SU-DHL-6 (cell line): Measurements from ENCODE around the gene GALR3.

Experiments used
- H2AFZ ChIP-seq: fragments of 200-600 bp; sonication (generic); 2 replicates; pipeline ENCODE4 v1.6.1; 2014; ENCODE audit warnings: low read depth, mild to moderate bottlenecking, moderate library complexity, mixed read lengths, antibody characterized with exemption, low read length; ENCODE audit not compliant: severe bottlenecking
- H3F3A ChIP-seq: fragments of 200-600 bp; shearing (Covaris generic); 2 replicates; pipeline ENCODE4 v1.6.0; 2016; ENCODE audit warnings: antibody characterized with exemption, mild to moderate bottlenecking; ENCODE audit not compliant: insufficient read depth
- H3K27ac ChIP-seq: fragments of 200-600 bp; sonication (generic); 2 replicates; pipeline ENCODE4 v1.5.1; 2016; ENCODE audit warnings: low read depth, mild to moderate bottlenecking, low read length, moderate library complexity, mixed read lengths
- H3K27me3 ChIP-seq: fragments of 200-600 bp; sonication (generic), shearing (Covaris generic); 2 replicates; pipeline ENCODE4 v1.6.0; 2014; ENCODE audit warnings: mild to moderate bottlenecking, low read length
- H3K36me3 ChIP-seq: fragments of 200-600 bp; sonication (generic); 2 replicates; pipeline ENCODE4 v1.6.1; 2014; ENCODE audit warnings: mild to moderate bottlenecking, low read length, mixed read lengths
- H3K4me2 ChIP-seq: fragments of 300-600, 200-600 bp; shearing (Covaris generic), sonication (generic); 2 replicates; pipeline ENCODE4 v1.6.0; 2014; ENCODE audit warnings: low read length, low read depth, mild to moderate bottlenecking; ENCODE audit not compliant: poor library complexity, severe bottlenecking
- H3K4me3 ChIP-seq: fragments of 200-600 bp; sonication (generic); 2 replicates; pipeline ENCODE4 v1.5.1; 2014; ENCODE audit warnings: antibody characterized with exemption, low read length, mild to moderate bottlenecking, mixed read lengths; ENCODE audit not compliant: insufficient read depth, poor library complexity, severe bottlenecking
- H3K79me2 ChIP-seq: fragments of 200-600 bp; sonication (generic); 2 replicates; pipeline ENCODE4 v1.6.1; 2014; ENCODE audit warnings: mild to moderate bottlenecking, low read length, moderate library complexity; ENCODE audit not compliant: insufficient read depth
- H3K9ac ChIP-seq: fragments of 200-600 bp; sonication (generic); 2 replicates; pipeline ENCODE4 v1.7.0; 2014; ENCODE audit warnings: mild to moderate bottlenecking, low read length
- H3K9me2 ChIP-seq: fragments of 200-600 bp; sonication (generic); replicated peaks from 2 replicates; pipeline ENCODE4 v1.6.1; 2014; ENCODE audit warnings: low read length; ENCODE audit not compliant: insufficient read depth
- H3K9me3 ChIP-seq: fragments of 200-600 bp; sonication (generic); 2 replicates; pipeline ENCODE4 v1.6.1; 2014; ENCODE audit warnings: low read length, mixed read lengths; ENCODE audit not compliant: insufficient read depth
- H4K20me1 ChIP-seq: fragments of 200-600 bp; sonication (generic); 2 replicates; pipeline ENCODE4 v1.6.1; 2014; ENCODE audit warnings: low read depth, mild to moderate bottlenecking, antibody characterized with exemption, low read length, moderate library complexity, mixed read lengths
- CTCF ChIP-seq: fragments of 200-600 bp; sonication (generic); IDR thresholded peaks from one replicate; pipeline ENCODE4 v1.5.1; 2017; ENCODE audit warnings: antibody characterized with exemption, mild to moderate bottlenecking, low read length, moderate library complexity; ENCODE audit not compliant: insufficient read depth, poor library complexity, severe bottlenecking
- EZH2phosphoT487 ChIP-seq: fragments of 200-600 bp; sonication (generic), shearing (Covaris generic); conservative IDR thresholded peaks from 2 replicates; pipeline ENCODE4 v1.6.1; 2018; ENCODE audit warnings: mild to moderate bottlenecking, antibody characterized with exemption, low read length, moderate library complexity, mixed read lengths

GALR3 gene

GRCh38 chr22:37803639-37804351 is 19.4 kb upstream of the GALR3 start:
- Histone ChIP-seq H4K20me1 (no peaks in the 10 kb centered on the region), H3K9me3 (no peaks in the 10 kb centered on the region), H3F3A (peaks cover 4% of the 10 kb centered on the region; the same call in 1 of the 2 replicates), H3K9me2 (no peaks in the 10 kb centered on the region), H3K27me3 (0 out of 2 replicates have a peak, but pooled peaks cover 3% of the 10 kb centered on the region), H3K27ac (no peak overlapping the region), H3K4me3 (no peak overlapping the region), H3K4me2 (no peak overlapping the region), H3K79me2 (no peaks in the 10 kb centered on the region), H2AFZ (no peak overlapping the region), H3K36me3 (no peaks in the 10 kb centered on the region), H3K9ac (no peak overlapping the region)
- TF ChIP-seq EZH2phosphoT487 (no peak), CTCF (no peak)

GRCh38 chr22:37804352-37804880 is 18.8 kb upstream of the GALR3 start:
- Histone ChIP-seq H3K79me2 (no peaks in the 10 kb centered on the region), H3K9me3 (no peaks in the 10 kb centered on the region), H3K4me2 (no peak overlapping the region), H3K9ac (no peak overlapping the region), H4K20me1 (no peaks in the 10 kb centered on the region), H3K27me3 (0 out of 2 replicates have a peak, but pooled peaks cover 3% of the 10 kb centered on the region), H2AFZ (no peak overlapping the region), H3K36me3 (no peaks in the 10 kb centered on the region), H3K9me2 (no peaks in the 10 kb centered on the region), H3K27ac (no peak overlapping the region), H3K4me3 (no peak overlapping the region), H3F3A (peaks cover 4% of the 10 kb centered on the region; the same call in 1 of the 2 replicates)
- TF ChIP-seq CTCF (no peak), EZH2phosphoT487 (no peak)

GRCh38 chr22:37804881-37805809 is 18.0 kb upstream of the GALR3 start:
- no peak overlapping the region for H3K4me3 ChIP-seq
- no peak overlapping the region for H3K9ac ChIP-seq
- 0 out of 2 replicates have a peak, but pooled peaks cover 3% of the 10 kb centered on the region for H3K27me3 ChIP-seq
- no peaks in the 10 kb centered on the region for H3K36me3 ChIP-seq
- H3K9me3 ChIP-seq: no peaks in the 10 kb centered on the region
- peaks cover 4% of the 10 kb centered on the region; the same call in 1 of the 2 replicates for H3F3A ChIP-seq
- TF ChIP-seq CTCF (no peak), EZH2phosphoT487 (no peak)
- no peaks in the 10 kb centered on the region for H3K79me2 ChIP-seq
- H3K9me2 ChIP-seq: no peaks in the 10 kb centered on the region
- no peak overlapping the region for H3K4me2 ChIP-seq
- H2AFZ ChIP-seq: no peak overlapping the region
- no peaks in the 10 kb centered on the region for H4K20me1 ChIP-seq
- H3K27ac ChIP-seq: no peak overlapping the region
